Naive thymus-derived CD8-positive, alpha-beta T cell (primary cell): ENCODE results near the gene CTIF. TPM values are rescaled to one million over a fixed set of nuclear protein-coding genes. Genes with fewer than 3 reads are reported as not detected.
"Not testable (repeated sequence)": the region's sequence is repeated elsewhere in the genome, so short reads cannot be mapped to it uniquely, and the experiment has no call there.

Experiments used
- ATAC-seq, 2 donors: fragments of 150-1000 bp; cut with Tn5 transposase in 1 of 2; sonication (Bioruptor Pico), chemical (Tn5 transposase) in 1 of 2; 1 replicate in 1 of 2; 2 replicates in 1 of 2; pipeline ENCODE4 v1.10.0; 2021; ENCODE audit warnings: mild to moderate bottlenecking in 2 of 2, moderate library complexity in 2 of 2
- POLR2A ChIA-PET: fragments of 350-600 bp; sonication (Branson Sonifier 250); formaldehyde crosslinking; loops from one replicate; lab custom pipeline; 2021; ENCODE audit warnings: antibody characterized with exemption; lab: Charles Lee
- DNase-seq, 10 donors: peaks; one replicate each; pipeline versions ENCODE4 v3.0.0 to v3.0.0-alpha.2; 2020 to 2022
- H3K27ac Mint-ChIP-seq, 10 donors: one replicate each; pipeline ENCODE4 v1.8.0; 2020 to 2022; ENCODE audit warnings: mild to moderate bottlenecking in 10 of 10, mixed read lengths in 10 of 10, moderate library complexity in 4 of 10, inconsistent platforms in 1 of 10
- H3K27me3 Mint-ChIP-seq, 5 donors: one replicate each; pipeline ENCODE4 v1.8.0; 2021 to 2022; ENCODE audit warnings: mixed read lengths in 5 of 5
- H3K36me3 Mint-ChIP-seq, 3 donors: one replicate each; pipeline ENCODE4 v1.8.0; 2020 to 2022; ENCODE audit warnings: mixed read lengths in 3 of 3, mild to moderate bottlenecking in 2 of 3, inconsistent platforms in 1 of 3
- H3K4me1 Mint-ChIP-seq, 4 donors: one replicate each; pipeline ENCODE4 v1.8.0; 2021 to 2022; ENCODE audit warnings: mixed read lengths in 4 of 4
- H3K4me3 Mint-ChIP-seq, 10 donors: one replicate each; pipeline ENCODE4 v1.8.0; 2020 to 2022; ENCODE audit warnings: mild to moderate bottlenecking in 10 of 10, mixed read lengths in 10 of 10, moderate library complexity in 6 of 10, inconsistent platforms in 1 of 10
- H3K9me3 Mint-ChIP-seq, 9 donors: one replicate each; pipeline ENCODE4 v1.8.0; 2020 to 2022; ENCODE audit warnings: mixed read lengths in 9 of 9, mild to moderate bottlenecking in 3 of 9, inconsistent platforms in 1 of 9, moderate library complexity in 1 of 9
- polyA plus RNA-seq, 3 donors: library from polyadenylated mRNA; unstranded; fragments of 300-500 nt; fragmentation: Illumina TruSeq; gene quantifications; one replicate each; pipeline ENCODE4 v1.2.3, GENCODE V29; 2021
- total RNA-seq, 8 experiments: library from RNA in 2 of 8; stranded (reverse) in 2 of 8; gene quantifications; one replicate each; pipeline ENCODE4 v1.2.3 and lab custom pipeline; 2021 to 2026

CTIF gene
- total and polyA plus RNA-seq, 5 experiments from 2014 or later = 0.06 to 3.4 (median 2.0) TPM; not detected in 2

DNA sequence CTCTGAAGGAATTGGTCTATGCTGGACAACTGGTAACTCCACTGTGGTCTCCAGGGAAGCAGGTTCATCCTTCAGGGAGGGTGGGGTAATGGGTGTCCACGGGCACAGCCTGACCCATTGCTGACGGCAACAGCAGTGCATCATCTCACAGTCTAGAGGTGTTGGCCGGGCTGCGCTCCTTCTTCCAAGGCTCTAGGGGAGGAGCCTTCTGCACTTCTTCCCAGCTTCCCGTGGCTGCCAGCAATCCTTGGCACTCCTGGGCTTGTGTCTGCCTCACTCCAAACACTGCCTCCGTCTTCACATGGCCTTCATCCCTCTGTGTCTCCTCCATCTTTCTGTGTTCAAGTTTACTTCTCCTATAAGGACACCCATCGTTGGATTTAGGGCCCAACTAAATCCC is 166.2 kb downstream of the CTIF start:
- peak in 1 of 10 donors; percentile 45 for DNase-seq
- Mint-ChIP-seq H3K9me3 (peaks cover 0 to 5% (median 0%) of the 10 kb centered on the region in 9 donors), H3K36me3 (no peaks in the 10 kb centered on the region), H3K27ac (no peak overlapping the region), H3K27me3 (peaks cover 0 to 1% (median 0%) of the 10 kb centered on the region in 5 donors), H3K4me1 (peaks cover 0 to 4% (median under 1%) of the 10 kb centered on the region in 4 donors), H3K4me3 (no peak overlapping the region)
- POLR2A ChIA-PET = no interaction called here
- no peak for ATAC-seq

DNA sequence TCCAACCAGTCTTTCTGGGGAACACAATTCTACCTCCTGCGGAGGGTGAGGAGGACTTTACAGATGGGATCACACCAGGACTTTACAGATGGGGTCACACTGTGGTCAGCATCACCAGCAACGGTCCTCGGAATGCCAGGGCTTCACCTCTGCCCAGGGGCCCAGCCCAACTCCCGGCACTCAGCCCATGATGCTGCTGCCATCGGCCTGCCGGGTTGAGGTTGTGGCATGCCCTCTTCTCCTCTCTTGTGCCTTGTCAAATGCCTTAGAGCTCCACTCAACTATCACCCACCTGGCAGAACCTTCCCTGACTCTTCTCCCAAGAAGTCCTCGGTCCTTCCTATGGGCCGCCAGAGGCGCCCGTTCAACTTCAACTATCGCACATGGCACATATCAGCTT is 166.7 kb downstream of the CTIF start:
- Mint-ChIP-seq H3K4me3 (no peak overlapping the region), H3K27ac (no peak overlapping the region), H3K36me3 (no peaks in the 10 kb centered on the region), H3K27me3 (peaks cover 0 to 1% (median 0%) of the 10 kb centered on the region in 5 donors), H3K9me3 (peaks cover 0 to 5% (median 0%) of the 10 kb centered on the region in 9 donors), H3K4me1 (peaks cover 0 to 4% (median under 1%) of the 10 kb centered on the region in 4 donors)
- DNase-seq (peak in 1 of 10 donors; percentile 7), ATAC-seq (no peak)
- POLR2A ChIA-PET = no interaction called here

DNA sequence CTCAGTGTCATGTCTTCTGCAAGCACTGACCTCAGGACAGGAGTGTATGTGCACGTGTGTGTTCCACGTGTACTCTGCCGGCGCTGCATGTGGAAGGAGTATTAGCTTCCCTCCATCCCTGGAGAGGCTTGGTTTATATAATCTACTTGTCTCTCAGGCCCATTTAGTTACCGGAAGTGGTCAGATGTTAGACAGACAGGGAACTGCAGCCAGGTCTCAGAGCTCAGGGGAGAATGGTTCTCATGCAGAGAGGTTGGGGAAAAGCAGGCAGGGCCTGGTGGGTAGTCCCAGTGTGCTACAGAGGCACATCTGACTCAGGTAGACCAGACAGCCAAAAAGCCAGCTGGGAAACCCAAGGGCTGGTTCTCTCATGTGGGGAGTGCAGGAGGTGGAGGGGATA is 167.9 kb downstream of the CTIF start:
- H3K27ac Mint-ChIP-seq = peak overlapping the region in 6 of 10 donors; percentile 21 to 83 (median 61)
- POLR2A ChIA-PET = no interaction called here
- ATAC-seq (no peak), DNase-seq (peak in 1 of 10 donors; percentile 61)
- no peaks in the 10 kb centered on the region for H3K36me3 Mint-ChIP-seq
- H3K4me1 Mint-ChIP-seq = peaks cover 0 to 4% (median under 1%) of the 10 kb centered on the region in 4 donors
- H3K9me3 Mint-ChIP-seq = peaks cover 0 to 5% (median 0%) of the 10 kb centered on the region in 9 donors
- no peak overlapping the region for H3K4me3 Mint-ChIP-seq
- peaks cover 0 to 1% (median 0%) of the 10 kb centered on the region in 5 donors for H3K27me3 Mint-ChIP-seq

DNA sequence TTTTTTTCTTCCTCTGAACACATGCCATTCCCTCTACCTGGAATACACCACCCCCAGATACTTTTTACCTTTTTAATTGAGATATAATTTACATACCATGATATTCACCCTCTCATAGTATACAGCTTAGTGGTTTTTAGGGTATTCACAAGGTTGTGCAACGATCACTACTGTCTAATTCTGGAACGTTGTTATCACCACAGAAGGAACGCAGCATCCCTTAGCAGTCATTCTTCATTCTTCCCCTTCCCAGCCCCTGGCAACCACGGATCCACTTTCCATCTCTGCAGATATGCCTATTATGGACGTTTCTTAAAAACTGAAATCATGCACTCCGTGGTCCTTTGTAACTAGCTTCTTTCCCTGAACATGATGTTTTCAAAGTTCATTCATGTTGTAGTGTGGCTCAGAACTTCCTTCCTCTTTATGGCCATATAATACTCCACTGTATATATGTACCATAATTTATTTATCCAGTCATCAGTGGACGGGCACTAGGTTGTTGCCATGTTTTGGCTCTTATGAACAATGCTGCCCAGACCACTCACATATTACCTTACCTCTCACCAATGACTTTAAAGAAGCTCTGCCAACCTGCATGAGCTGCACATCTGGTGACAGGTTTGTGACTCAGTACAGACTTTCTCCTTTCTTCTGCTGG is 168.9 kb downstream of the CTIF start:
- ATAC-seq (no peak), DNase-seq (peak in 1 of 10 donors; percentile 10)
- peaks cover 0 to 5% (median 0%) of the 10 kb centered on the region in 9 donors for H3K9me3 Mint-ChIP-seq
- peaks cover 0 to 1% (median 0%) of the 10 kb centered on the region in 5 donors for H3K27me3 Mint-ChIP-seq
- no peak overlapping the region for H3K4me3 Mint-ChIP-seq
- POLR2A ChIA-PET = no interaction called here
- no peaks in the 10 kb centered on the region for H3K36me3 Mint-ChIP-seq
- no peak overlapping the region for H3K27ac Mint-ChIP-seq
- peaks cover 0 to 4% (median under 1%) of the 10 kb centered on the region in 4 donors for H3K4me1 Mint-ChIP-seq

DNA sequence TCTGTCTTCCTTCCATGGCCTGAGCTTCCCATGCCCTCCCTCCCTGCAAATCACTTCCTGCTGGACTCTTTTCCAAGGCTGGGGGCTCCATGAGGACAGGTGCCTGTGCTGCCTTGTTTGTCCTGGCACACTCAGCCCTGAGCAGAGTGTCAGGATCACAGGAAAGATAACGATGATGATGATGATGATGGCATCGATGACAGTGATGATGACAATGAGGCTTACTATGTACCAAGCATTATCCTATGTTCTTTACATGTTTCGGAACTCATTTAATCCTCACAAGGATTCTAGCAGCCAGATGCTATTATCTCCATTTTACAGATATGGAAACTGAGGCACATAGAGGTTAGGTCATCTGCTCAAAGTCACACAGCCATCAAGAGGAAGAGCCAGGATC is 170.0 kb downstream of the CTIF start:
- peaks cover 0 to 5% (median 0%) of the 10 kb centered on the region in 9 donors for H3K9me3 Mint-ChIP-seq
- POLR2A ChIA-PET = no interaction called here
- no peak for ATAC-seq
- H3K27me3 Mint-ChIP-seq = peaks cover 0 to 1% (median 0%) of the 10 kb centered on the region in 5 donors
- DNase-seq = no peak
- no peak overlapping the region for H3K4me3 Mint-ChIP-seq
- no peak overlapping the region for H3K27ac Mint-ChIP-seq
- no peaks in the 10 kb centered on the region for H3K36me3 Mint-ChIP-seq
- peaks cover 0 to 4% (median under 1%) of the 10 kb centered on the region in 4 donors for H3K4me1 Mint-ChIP-seq

DNA sequence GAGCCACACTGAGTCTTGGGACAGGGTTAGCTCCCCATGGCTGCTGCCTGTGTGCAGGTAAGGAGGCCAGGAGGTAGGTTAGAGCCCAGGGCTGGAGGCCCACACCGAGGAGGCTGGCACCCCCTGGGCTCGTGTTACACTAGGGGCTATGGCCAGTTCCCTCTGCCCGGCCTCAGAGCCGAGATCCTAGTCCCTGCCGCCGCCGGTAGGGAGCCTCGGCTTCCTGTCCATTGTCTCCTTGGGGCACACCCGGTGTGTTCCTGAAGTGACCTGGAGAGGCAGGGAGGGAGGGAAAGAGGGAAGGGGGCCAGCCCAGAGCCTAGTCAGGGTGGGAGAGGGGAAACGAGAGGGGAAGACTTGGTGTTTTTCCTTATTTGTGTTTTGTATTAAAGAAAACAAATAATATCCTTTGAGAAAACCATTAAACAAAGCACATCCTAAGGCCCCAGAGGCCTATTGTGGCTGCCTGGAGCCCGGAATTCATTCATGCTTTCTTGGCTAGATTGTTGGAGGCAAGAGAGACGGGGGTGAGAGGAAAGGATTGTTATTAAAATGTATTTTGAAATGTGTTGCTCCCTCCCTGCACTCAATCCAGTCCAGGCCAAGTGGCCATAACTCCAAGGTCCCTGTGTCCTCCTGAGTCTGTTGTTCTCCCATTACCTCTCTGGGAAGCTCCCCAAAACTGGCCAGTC is 170.7 kb downstream of the CTIF start:
- Mint-ChIP-seq H3K27ac (no peak overlapping the region), H3K4me1 (peaks cover 0 to 4% (median under 1%) of the 10 kb centered on the region in 4 donors), H3K4me3 (no peak overlapping the region), H3K36me3 (no peaks in the 10 kb centered on the region), H3K9me3 (peaks cover 0 to 5% (median 0%) of the 10 kb centered on the region in 9 donors), H3K27me3 (peaks cover 0 to 1% (median 0%) of the 10 kb centered on the region in 5 donors)
- no peak for DNase-seq
- POLR2A ChIA-PET = no interaction called here
- no peak for ATAC-seq

DNA sequence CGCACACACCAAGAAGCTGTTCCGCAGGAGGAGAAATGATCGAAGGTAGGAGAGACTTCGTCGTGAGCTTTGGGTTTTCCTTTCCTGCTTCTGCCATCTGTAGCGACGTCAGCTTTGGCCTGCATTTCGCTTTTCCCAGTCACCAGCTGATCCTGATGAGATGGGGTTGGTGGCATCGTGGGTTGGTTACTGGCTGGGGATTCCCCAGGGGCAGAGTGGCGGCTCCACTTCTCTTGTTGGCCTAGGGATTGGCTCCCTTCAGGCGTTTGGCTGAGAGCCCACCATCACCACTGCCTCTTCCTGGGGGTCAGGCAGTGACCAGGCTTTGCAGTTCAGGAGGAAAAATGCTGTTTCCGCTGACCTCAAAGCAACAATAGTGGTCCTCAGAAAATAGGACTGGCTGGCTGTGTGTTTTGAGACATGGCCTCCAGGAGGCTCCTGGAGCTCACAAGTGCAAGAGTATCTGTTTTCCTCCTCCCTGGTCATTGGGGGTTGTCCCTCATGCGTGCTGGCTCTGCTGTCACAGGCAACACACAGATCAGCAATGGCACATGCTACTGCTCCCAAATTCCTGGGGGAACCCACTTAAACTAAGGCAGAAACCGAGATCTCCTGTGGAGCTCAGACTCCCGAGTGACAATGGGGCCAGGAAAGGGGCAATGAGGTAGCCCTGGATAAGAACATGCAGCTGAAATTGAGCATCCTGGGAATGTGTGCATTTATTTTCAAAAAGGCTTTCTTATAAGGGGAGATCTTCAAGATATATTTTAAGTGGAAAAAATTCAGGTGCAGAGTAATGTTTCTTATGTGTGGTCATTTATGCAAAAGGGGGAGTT is 173.0 kb downstream of the CTIF start:
- Mint-ChIP-seq H3K9me3 (peaks cover 0 to 5% (median 0%) of the 10 kb centered on the region in 9 donors), H3K4me1 (peaks cover 0 to 8% (median 3%) of the 10 kb centered on the region in 4 donors), H3K27ac (no peak overlapping the region), H3K4me3 (no peak overlapping the region), H3K36me3 (no peaks in the 10 kb centered on the region), H3K27me3 (peaks cover 0 to 1% (median 0%) of the 10 kb centered on the region in 5 donors)
- POLR2A ChIA-PET = no interaction called here
- ATAC-seq = no peak
- peak in 4 of 10 donors; percentile 3 to 14 (median 8) for DNase-seq

DNA sequence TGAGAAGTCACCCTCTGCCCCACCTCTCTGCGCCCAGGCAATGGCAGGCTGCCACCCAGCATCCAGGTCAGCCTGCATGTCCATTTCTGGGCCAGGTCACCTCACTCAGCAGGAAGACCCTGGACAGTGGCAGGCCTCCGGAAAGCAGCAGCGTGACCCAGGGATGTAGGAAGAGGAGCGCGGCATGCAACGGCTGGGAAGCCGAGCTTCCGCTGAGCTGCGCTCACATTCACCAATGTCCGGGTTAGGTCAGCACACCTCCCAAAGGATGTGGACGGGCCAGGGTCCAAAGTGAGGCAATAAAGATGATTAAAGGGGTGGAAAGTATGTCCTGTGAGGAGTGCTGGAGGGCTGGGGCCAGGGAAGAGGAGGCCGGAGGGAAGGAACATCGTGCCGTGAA is 174.5 kb downstream of the CTIF start:
- ATAC-seq (no peak), DNase-seq (no peak)
- Mint-ChIP-seq H3K36me3 (no peaks in the 10 kb centered on the region), H3K27me3 (peaks cover 0 to 1% (median 0%) of the 10 kb centered on the region in 5 donors), H3K4me1 (peaks cover 0 to 6% (median 3%) of the 10 kb centered on the region in 4 donors), H3K27ac (peak overlapping the region in 1 of 10 donors; percentile 19), H3K9me3 (peaks cover 0 to 2% (median 0%) of the 10 kb centered on the region in 9 donors), H3K4me3 (no peak overlapping the region)
- POLR2A ChIA-PET = no interaction called here

DNA sequence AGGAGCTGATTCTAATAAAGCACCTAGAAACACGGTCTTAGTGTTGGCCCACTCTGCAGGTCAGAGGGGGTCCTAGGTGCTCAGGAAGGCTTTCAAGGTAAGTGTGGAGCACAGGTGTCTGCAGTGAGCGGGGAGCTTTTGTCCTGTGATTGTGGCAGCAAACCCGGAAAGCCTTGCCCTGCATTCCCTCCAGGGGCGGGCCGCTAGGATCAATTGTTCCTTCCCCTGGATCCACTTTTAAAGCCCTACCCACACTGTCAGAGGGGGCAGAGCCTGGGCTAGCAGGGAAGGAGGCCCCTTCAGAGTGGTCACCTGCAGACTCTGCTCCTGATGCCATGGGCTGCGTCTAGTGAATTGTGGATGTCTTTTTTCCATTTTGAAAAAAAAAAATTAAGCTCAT is 176.0 kb downstream of the CTIF start:
- POLR2A ChIA-PET = no interaction called here
- Mint-ChIP-seq H3K4me3 (no peak overlapping the region), H3K9me3 (peaks cover 0 to 8% (median 0%) of the 10 kb centered on the region in 9 donors), H3K36me3 (no peaks in the 10 kb centered on the region), H3K27me3 (no peaks in the 10 kb centered on the region), H3K27ac (no peak overlapping the region), H3K4me1 (peaks cover 0 to 6% (median 3%) of the 10 kb centered on the region in 4 donors)
- ATAC-seq (no peak), DNase-seq (no peak)

DNA sequence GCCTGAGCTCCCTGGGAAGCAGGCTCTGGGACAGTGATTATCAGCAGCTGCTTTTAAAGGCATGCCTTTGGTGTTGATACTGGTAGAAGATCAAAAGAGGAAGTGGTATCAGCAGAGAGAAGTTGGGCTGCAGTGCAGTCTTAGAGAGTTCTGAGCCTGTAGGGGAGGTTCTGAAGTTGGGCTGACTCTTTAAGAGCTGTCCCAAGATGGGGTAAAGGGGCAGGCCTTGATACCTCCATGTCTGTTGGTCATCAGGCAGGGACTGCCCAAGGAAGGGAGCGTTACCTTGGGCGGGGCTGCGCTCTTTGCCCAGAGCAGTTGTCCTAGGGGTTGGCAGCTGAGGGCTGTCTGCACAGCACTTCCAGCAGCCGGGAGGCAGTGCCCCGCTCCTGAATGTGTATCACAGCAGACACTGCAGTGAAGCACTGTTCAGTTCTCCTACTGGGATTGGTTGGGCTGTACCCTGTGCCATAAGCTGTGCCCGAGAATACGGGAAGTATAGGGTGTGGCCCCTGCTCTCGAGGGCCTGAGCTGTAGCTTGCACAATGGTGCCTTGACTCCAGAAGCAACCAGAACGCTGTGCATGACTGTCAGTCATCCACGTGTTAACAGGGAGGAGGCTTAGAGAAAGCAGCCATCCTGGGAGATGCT is 177.0 kb downstream of the CTIF start:
- DNase-seq (no peak), ATAC-seq (no peak)
- Mint-ChIP-seq H3K9me3 (peaks cover 0 to 8% (median 0%) of the 10 kb centered on the region in 9 donors), H3K27me3 (no peaks in the 10 kb centered on the region), H3K27ac (peak overlapping the region in 1 of 10 donors; percentile 18), H3K4me3 (no peak overlapping the region), H3K36me3 (no peaks in the 10 kb centered on the region), H3K4me1 (peaks cover 0 to 6% (median 3%) of the 10 kb centered on the region in 4 donors)
- POLR2A ChIA-PET = no interaction called here

DNA sequence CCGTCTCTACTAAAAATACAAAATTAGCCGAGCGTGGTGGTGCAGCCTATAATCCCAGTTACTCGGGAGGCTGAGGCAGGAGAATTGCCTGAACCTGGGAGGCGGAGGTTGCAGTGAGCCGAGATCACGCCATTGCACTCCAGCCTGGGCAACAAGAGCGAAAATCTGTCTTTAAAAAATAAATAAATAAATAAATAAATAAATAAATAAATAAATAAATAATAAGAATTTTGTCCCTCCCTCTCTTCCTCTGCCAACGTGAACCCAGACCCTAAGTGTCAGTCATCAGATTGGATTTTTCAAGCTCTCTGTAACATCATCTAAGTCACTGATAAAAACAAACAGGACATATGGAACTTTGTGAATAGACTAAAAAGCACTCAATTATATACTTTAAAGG is 178.4 kb downstream of the CTIF start:
- H3K36me3 Mint-ChIP-seq, ATAC-seq, H3K4me3 Mint-ChIP-seq, DNase-seq, POLR2A ChIA-PET, H3K27me3 Mint-ChIP-seq, H3K27ac Mint-ChIP-seq, H3K9me3 Mint-ChIP-seq, H3K4me1 Mint-ChIP-seq: not testable (repeated sequence)
